Mesenteric fat pad (tissue), 1 donor: Measurements from ENCODE around the gene THAP12. TPM values are rescaled to one million over a fixed set of nuclear protein-coding genes. Genes with fewer than 3 reads are reported as not detected.
"Not testable (repeated sequence)": the region's sequence is repeated elsewhere in the genome, so short reads cannot be mapped to it uniquely, and the experiment has no call there.

Experiments used
- DNase-seq: peaks from one replicate; pipeline ENCODE4 v3.0.0-alpha.2; 2020; ENCODE audit warnings: low spot score
- long read RNA-seq: library from polyadenylated mRNA; unstranded; transcript quantifications from one replicate; pipeline ENCODE4 v2.0.0, GENCODE V29; 2020
- total RNA-seq: library from RNA; stranded (reverse); fragmentation: NEBNext Ultra II Directional; extraction: Animal tissue kit (Norgen Biotek cat#: 25700); gene quantifications from one replicate; pipeline ENCODE4 v1.2.1, GENCODE V29; 2021
- donor health status: DM: yes; HTN: yes; CAD: no.

THAP12 gene
- total RNA-seq: 34.7 TPM
- long read RNA-seq, partial matches to known transcripts: 0 of 4 reads
- long read RNA-seq, other reads (novel, unspliced or antisense): 3 of 4 reads

GRCh38 chr11:76380977-76381719, at the start of gene THAP12, which contains the start of gene GVQW3:
THAP12 (minus strand) TSS chr11:76381132; CDS start chr11:76380836, 296 bp downstream.
GVQW3 (plus strand) TSS chr11:76381323; CDS start chr11:76381829, 506 bp downstream.
- peak; percentile 99 for DNase-seq

- no peak for DNase-seq
Observed at GRCh38 chr11:76426660-76427059, 45.7 kb upstream of the THAP12 start.

GRCh38 chr11:76424891-76425290, 44.0 kb upstream of the THAP12 start:
- DNase-seq: no peak

GRCh38 chr11:76424379-76424778, 43.4 kb upstream of the THAP12 start:
- DNase-seq: no peak

GRCh38 chr11:76419896-76420295, 39.0 kb upstream of the THAP12 start:
- no peak for DNase-seq

- DNase-seq: no peak
Observed at GRCh38 chr11:76415073-76415472, 34.1 kb upstream of the THAP12 start.

- no peak for DNase-seq
Observed at GRCh38 chr11:76410851-76411357, 30.0 kb upstream of the THAP12 start.

- DNase-seq: no peak
Observed at GRCh38 chr11:76408171-76408965, 27.4 kb upstream of the THAP12 start.

- DNase-seq: no peak
Observed at GRCh38 chr11:76406359-76406758, 25.4 kb upstream of the THAP12 start.

- DNase-seq: not testable (repeated sequence)
Observed at GRCh38 chr11:76401484-76401883, 20.6 kb upstream of the THAP12 start.

- no peak for DNase-seq
Observed at GRCh38 chr11:76400967-76401366, 20.0 kb upstream of the THAP12 start.

- no peak for DNase-seq
Observed at GRCh38 chr11:76397383-76397782, 16.5 kb upstream of the THAP12 start.

- DNase-seq: no peak
Observed at GRCh38 chr11:76395296-76395695, 14.4 kb upstream of the THAP12 start.

- no peak for DNase-seq
Observed at GRCh38 chr11:76394411-76394810, 13.5 kb upstream of the THAP12 start.

- no peak for DNase-seq
Observed at GRCh38 chr11:76392870-76393269, 11.9 kb upstream of the THAP12 start.

GRCh38 chr11:76391811-76392475, 11.0 kb upstream of the THAP12 start:
- DNase-seq: no peak

- no peak for DNase-seq
Observed at GRCh38 chr11:76391021-76391420, 10.1 kb upstream of the THAP12 start.

- no peak for DNase-seq
Observed at GRCh38 chr11:76388408-76388807, 7.5 kb upstream of the THAP12 start.

GRCh38 chr11:76385903-76386302, 5.0 kb upstream of the THAP12 start:
- no peak for DNase-seq

- no peak for DNase-seq
Observed at GRCh38 chr11:76382209-76382608, 1.3 kb upstream of the THAP12 start.

- DNase-seq: peak; percentile 91
Observed at GRCh38 chr11:76380159-76380976, 564 bp downstream of the THAP12 start.
